ENCODE results near the gene INO80.

GRCh38 chr15:41006479-41006878, 109.6 kb downstream of the INO80 start:
- no peak for TF ChIP-seq PATZ1 (CRISPR knock-in tag; IDR thresholded peaks at IDR 0.05; ENCODE audit: borderline replicate concordance)
- TF ChIP-seq ZFP30 (CRISPR knock-in tag; IDR thresholded peaks at IDR 0.05) = no peak
- no peak for TF ChIP-seq GLIS3 (CRISPR knock-in tag; IDR thresholded peaks at IDR 0.05)
- no peak for TF ChIP-seq SNAI2 (CRISPR knock-in tag; IDR thresholded peaks at IDR 0.05)
- TF ChIP-seq ZC3H10 (CRISPR knock-in tag; IDR thresholded peaks at IDR 0.05) = no peak
- TF ChIP-seq CREB5 (CRISPR knock-in tag; IDR thresholded peaks at IDR 0.05; ENCODE audit: low read depth) = no peak
- no peak for TF ChIP-seq CSDC2 (CRISPR knock-in tag; IDR thresholded peaks at IDR 0.05)
- no peak for TF ChIP-seq ZNF8 (CRISPR knock-in tag; IDR thresholded peaks at IDR 0.05)
